ENCODE data around the gene MYL9. TPM values are rescaled to one million over a fixed set of nuclear protein-coding genes. Genes with fewer than 3 reads are reported as not detected.

The MYL9 gene
- total RNA-seq, 1 experiment from 2014 or later, result 382 TPM

GRCh38 chr20:36523341-36523740 lies 18.0 kb upstream of the MYL9 start:
- no peaks in the 10 kb centered on the region for H3K9me3 ChIP-seq
- BruUV-seq (replicated peaks), result no TSS peak
- DNase-seq, result no peak
- no peaks in the 10 kb centered on the region for H3K9me3 Mint-ChIP-seq (ENCODE audit: unreplicated experiment)
- H3K4me3 ChIP-seq (ENCODE audit: low read depth, low read length), result no peak overlapping the region
- H3K36me3 ChIP-seq (ENCODE audit: control insufficient read depth, insufficient read depth, low read length), result peaks cover 12% of the 10 kb centered on the region
- H3K4me3 Mint-ChIP-seq (ENCODE audit: unreplicated experiment), result no peak overlapping the region
- CTCF ChIA-PET, result no interaction called here
- TF ChIP-seq CTCF (IDR thresholded peaks at IDR 0.05; ENCODE audit: insufficient read depth in 1 of 2, low read depth in 1 of 2, low read length in 1 of 2, severe bottlenecking in 1 of 2, unreplicated experiment in 1 of 2), result no peak
- POLR2A ChIA-PET, result no interaction called here
- no peaks in the 10 kb centered on the region for H3K27me3 Mint-ChIP-seq (ENCODE audit: insufficient read depth, unreplicated experiment)
- no peaks in the 10 kb centered on the region for H3K4me1 Mint-ChIP-seq (ENCODE audit: low read depth, unreplicated experiment)
- H3K27me3 ChIP-seq (replicated peaks; ENCODE audit: control insufficient read depth, insufficient read depth, low read length), result no peaks in the 10 kb centered on the region
- H3K36me3 Mint-ChIP-seq (ENCODE audit: insufficient read depth, unreplicated experiment), result peaks cover 84% of the 10 kb centered on the region
- H3K27ac Mint-ChIP-seq (ENCODE audit: unreplicated experiment), result no peak overlapping the region
- no peaks in the 10 kb centered on the region for H3K4me1 ChIP-seq
- intact Hi-C loops (cut with micrococcal nuclease; ENCODE audit: unreplicated experiment), result loop anchor here (5.0 kb wide), 1 partner anchor 56 kb away; no protein-coding TSS in a partner anchor

- no TSS peak for BruUV-seq (replicated peaks)
Observed at GRCh38 chr20:36525620-36526365, 15.5 kb upstream of the MYL9 start.

GRCh38 chr20:36526521-36527011 lies 14.8 kb upstream of the MYL9 start:
- ChIA-PET POLR2A (no interaction called here), CTCF (no interaction called here)
- no peaks in the 10 kb centered on the region for H3K9me3 ChIP-seq
- H3K27me3 ChIP-seq (replicated peaks; ENCODE audit: control insufficient read depth, insufficient read depth, low read length), result no peaks in the 10 kb centered on the region
- Mint-ChIP-seq H3K4me1 (ENCODE audit: low read depth, unreplicated experiment) (no peaks in the 10 kb centered on the region), H3K4me3 (ENCODE audit: unreplicated experiment) (no peak overlapping the region), H3K36me3 (ENCODE audit: insufficient read depth, unreplicated experiment) (peaks cover 76% of the 10 kb centered on the region), H3K9me3 (ENCODE audit: unreplicated experiment) (no peaks in the 10 kb centered on the region), H3K27me3 (ENCODE audit: insufficient read depth, unreplicated experiment) (no peaks in the 10 kb centered on the region), H3K27ac (ENCODE audit: unreplicated experiment) (no peak overlapping the region)
- no peak overlapping the region for H3K4me3 ChIP-seq (ENCODE audit: low read depth, low read length)
- DNase-seq, result no peak
- intact Hi-C loops (cut with micrococcal nuclease; ENCODE audit: unreplicated experiment), result no loop called here
- BruUV-seq (replicated peaks), result no TSS peak
- no peaks in the 10 kb centered on the region for H3K4me1 ChIP-seq
- no peak for TF ChIP-seq CTCF (IDR thresholded peaks at IDR 0.05; ENCODE audit: insufficient read depth in 1 of 2, low read depth in 1 of 2, low read length in 1 of 2, severe bottlenecking in 1 of 2, unreplicated experiment in 1 of 2)
- peaks cover 16% of the 10 kb centered on the region for H3K36me3 ChIP-seq (ENCODE audit: control insufficient read depth, insufficient read depth, low read length)

More at GRCh38 chr20:36525620-36526365, 15.5 kb upstream of the MYL9 start:
- ChIA-PET POLR2A (no interaction called here), CTCF (no interaction called here)
- Mint-ChIP-seq H3K36me3 (ENCODE audit: insufficient read depth, unreplicated experiment) (peaks cover 83% of the 10 kb centered on the region), H3K4me3 (ENCODE audit: unreplicated experiment) (no peak overlapping the region), H3K27me3 (ENCODE audit: insufficient read depth, unreplicated experiment) (no peaks in the 10 kb centered on the region), H3K9me3 (ENCODE audit: unreplicated experiment) (no peaks in the 10 kb centered on the region), H3K4me1 (ENCODE audit: low read depth, unreplicated experiment) (no peaks in the 10 kb centered on the region), H3K27ac (ENCODE audit: unreplicated experiment) (no peak overlapping the region)
- no peak for TF ChIP-seq CTCF (IDR thresholded peaks at IDR 0.05; ENCODE audit: insufficient read depth in 1 of 2, low read depth in 1 of 2, low read length in 1 of 2, severe bottlenecking in 1 of 2, unreplicated experiment in 1 of 2)
- H3K27me3 ChIP-seq (replicated peaks; ENCODE audit: control insufficient read depth, insufficient read depth, low read length), result no peaks in the 10 kb centered on the region
- no peak overlapping the region for H3K4me3 ChIP-seq (ENCODE audit: low read depth, low read length)
- no peaks in the 10 kb centered on the region for H3K4me1 ChIP-seq
- no peak for DNase-seq
- peaks cover 16% of the 10 kb centered on the region for H3K36me3 ChIP-seq (ENCODE audit: control insufficient read depth, insufficient read depth, low read length)
- intact Hi-C loops (cut with micrococcal nuclease; ENCODE audit: unreplicated experiment), result no loop called here
- no peaks in the 10 kb centered on the region for H3K9me3 ChIP-seq
